ENCODE measurements around the gene NPTN. TPM values are rescaled to one million over a fixed set of nuclear protein-coding genes. Genes with fewer than 3 reads are reported as not detected.

The NPTN gene
- total RNA-seq, 2 donors from 2014 or later, result 59.5 to 66.1 TPM

- ATAC-seq (replicated peaks), result no peak
- H3K4me1 Mint-ChIP-seq, result peaks cover 6% of the 10 kb centered on the region
- no peak overlapping the region for H3K27ac Mint-ChIP-seq
- peaks cover 30% of the 10 kb centered on the region for H3K36me3 Mint-ChIP-seq (ENCODE audit: low read depth)
- no peak overlapping the region for H3K4me3 Mint-ChIP-seq
- H3K27me3 Mint-ChIP-seq, result no peaks in the 10 kb centered on the region
- no peaks in the 10 kb centered on the region for H3K9me3 Mint-ChIP-seq
Measured at GRCh38 chr15:73599934-73600333, 33.3 kb downstream of the NPTN start.

GRCh38 chr15:73598530-73599160, 34.5 kb downstream of the NPTN start:
- H3K27me3 Mint-ChIP-seq, result no peaks in the 10 kb centered on the region
- peaks cover 30% of the 10 kb centered on the region for H3K36me3 Mint-ChIP-seq (ENCODE audit: low read depth)
- H3K4me3 Mint-ChIP-seq, result no peak overlapping the region
- no peaks in the 10 kb centered on the region for H3K9me3 Mint-ChIP-seq
- no peak for ATAC-seq (replicated peaks)
- H3K4me1 Mint-ChIP-seq, result peaks cover 10% of the 10 kb centered on the region
- no peak overlapping the region for H3K27ac Mint-ChIP-seq

GRCh38 chr15:73597036-73597638, 36.1 kb downstream of the NPTN start:
- peaks cover 27% of the 10 kb centered on the region for H3K36me3 Mint-ChIP-seq (ENCODE audit: low read depth)
- peaks cover 12% of the 10 kb centered on the region for H3K4me1 Mint-ChIP-seq
- no peak overlapping the region for H3K27ac Mint-ChIP-seq
- no peaks in the 10 kb centered on the region for H3K9me3 Mint-ChIP-seq
- H3K4me3 Mint-ChIP-seq, result no peak overlapping the region
- ATAC-seq (replicated peaks), result no peak
- H3K27me3 Mint-ChIP-seq, result no peaks in the 10 kb centered on the region

GRCh38 chr15:73596174-73596573, 37.0 kb downstream of the NPTN start:
- H3K27ac Mint-ChIP-seq, result peak overlapping the region; percentile 44
- peaks cover 12% of the 10 kb centered on the region for H3K4me1 Mint-ChIP-seq
- no peak for ATAC-seq (replicated peaks)
- no peaks in the 10 kb centered on the region for H3K27me3 Mint-ChIP-seq
- no peaks in the 10 kb centered on the region for H3K9me3 Mint-ChIP-seq
- peaks cover 37% of the 10 kb centered on the region for H3K36me3 Mint-ChIP-seq (ENCODE audit: low read depth)
- H3K4me3 Mint-ChIP-seq, result no peak overlapping the region

GRCh38 chr15:73594109-73594508, 39.1 kb downstream of the NPTN start:
- peaks cover 58% of the 10 kb centered on the region for H3K36me3 Mint-ChIP-seq (ENCODE audit: low read depth)
- ATAC-seq (replicated peaks), result no peak
- H3K27ac Mint-ChIP-seq, result no peak overlapping the region
- H3K9me3 Mint-ChIP-seq, result no peaks in the 10 kb centered on the region
- no peak overlapping the region for H3K4me3 Mint-ChIP-seq
- H3K4me1 Mint-ChIP-seq, result peaks cover 12% of the 10 kb centered on the region
- no peaks in the 10 kb centered on the region for H3K27me3 Mint-ChIP-seq

- H3K4me3 Mint-ChIP-seq, result no peak overlapping the region
- H3K27ac Mint-ChIP-seq, result no peak overlapping the region
- H3K9me3 Mint-ChIP-seq, result no peaks in the 10 kb centered on the region
- ATAC-seq (replicated peaks), result no peak
- peaks cover 15% of the 10 kb centered on the region for H3K4me1 Mint-ChIP-seq
- peaks cover 64% of the 10 kb centered on the region for H3K36me3 Mint-ChIP-seq (ENCODE audit: low read depth)
- no peaks in the 10 kb centered on the region for H3K27me3 Mint-ChIP-seq
Measured at GRCh38 chr15:73593304-73594074, 39.7 kb downstream of the NPTN start.

GRCh38 chr15:73590263-73590662, 42.9 kb downstream of the NPTN start:
- Mint-ChIP-seq H3K4me3 (no peak overlapping the region), H3K4me1 (peaks cover 27% of the 10 kb centered on the region), H3K27me3 (no peaks in the 10 kb centered on the region), H3K36me3 (ENCODE audit: low read depth) (peaks cover 83% of the 10 kb centered on the region), H3K9me3 (no peaks in the 10 kb centered on the region), H3K27ac (no peak overlapping the region)
- ATAC-seq (replicated peaks), result no peak

GRCh38 chr15:73589766-73590165, 43.4 kb downstream of the NPTN start:
- ATAC-seq (replicated peaks), result no peak
- Mint-ChIP-seq H3K4me1 (peaks cover 29% of the 10 kb centered on the region), H3K9me3 (no peaks in the 10 kb centered on the region), H3K27me3 (no peaks in the 10 kb centered on the region), H3K36me3 (ENCODE audit: low read depth) (peaks cover 85% of the 10 kb centered on the region), H3K4me3 (no peak overlapping the region), H3K27ac (no peak overlapping the region)

- Mint-ChIP-seq H3K4me3 (peak overlapping the region; percentile 16), H3K27me3 (no peaks in the 10 kb centered on the region), H3K4me1 (peaks cover 35% of the 10 kb centered on the region), H3K27ac (peak overlapping the region; percentile 42), H3K36me3 (ENCODE audit: low read depth) (peaks cover 100% of the 10 kb centered on the region), H3K9me3 (no peaks in the 10 kb centered on the region)
- ATAC-seq (replicated peaks), result peak; percentile 65
Measured at GRCh38 chr15:73585871-73586654, 47.1 kb downstream of the NPTN start.

GRCh38 chr15:73584699-73585420, 48.3 kb downstream of the NPTN start:
- Mint-ChIP-seq H3K9me3 (no peaks in the 10 kb centered on the region), H3K36me3 (ENCODE audit: low read depth) (peaks cover 97% of the 10 kb centered on the region)

GRCh38 chr15:73583544-73583943, 49.6 kb downstream of the NPTN start:
- peak; percentile 70 for ATAC-seq (replicated peaks)
- H3K36me3 Mint-ChIP-seq (ENCODE audit: low read depth), result peaks cover 96% of the 10 kb centered on the region
- no peaks in the 10 kb centered on the region for H3K27me3 Mint-ChIP-seq
- peak overlapping the region; percentile 41 for H3K4me3 Mint-ChIP-seq
- peak overlapping the region; percentile 42 for H3K27ac Mint-ChIP-seq
- peaks cover 32% of the 10 kb centered on the region for H3K4me1 Mint-ChIP-seq
- no peaks in the 10 kb centered on the region for H3K9me3 Mint-ChIP-seq

More at GRCh38 chr15:73584699-73585420, 48.3 kb downstream of the NPTN start:
- peak; percentile 67 for ATAC-seq (replicated peaks)
- Mint-ChIP-seq H3K27ac (peak overlapping the region; percentile 42), H3K27me3 (no peaks in the 10 kb centered on the region), H3K4me1 (peaks cover 35% of the 10 kb centered on the region), H3K4me3 (peak overlapping the region; percentile 16)

GRCh38 chr15:73582851-73583379, 50.3 kb downstream of the NPTN start:
- H3K9me3 Mint-ChIP-seq, result no peaks in the 10 kb centered on the region
- peaks cover 96% of the 10 kb centered on the region for H3K36me3 Mint-ChIP-seq (ENCODE audit: low read depth)
- H3K27me3 Mint-ChIP-seq, result no peaks in the 10 kb centered on the region
- H3K4me1 Mint-ChIP-seq, result peaks cover 34% of the 10 kb centered on the region
- no peak overlapping the region for H3K4me3 Mint-ChIP-seq
- H3K27ac Mint-ChIP-seq, result peak overlapping the region; percentile 42
- no peak for ATAC-seq (replicated peaks)

GRCh38 chr15:73578026-73578425, 55.2 kb downstream of the NPTN start:
- no peak for ATAC-seq (replicated peaks)
- H3K36me3 Mint-ChIP-seq (ENCODE audit: low read depth), result peaks cover 93% of the 10 kb centered on the region
- H3K4me3 Mint-ChIP-seq, result no peak overlapping the region
- H3K27ac Mint-ChIP-seq, result peak overlapping the region; percentile 13
- no peaks in the 10 kb centered on the region for H3K27me3 Mint-ChIP-seq
- no peaks in the 10 kb centered on the region for H3K9me3 Mint-ChIP-seq
- peaks cover 14% of the 10 kb centered on the region for H3K4me1 Mint-ChIP-seq

Data from activated T-helper 17 cell treated with anti-CD3 and anti-CD28 coated beads, Interleukin-2, amount 50 U/mL, for 72 hours (primary cell).